GM12872 (cell line): ENCODE results near the gene SCT.

ENCODE experiments used
- CTCF ChIP-seq: IDR thresholded peaks from 3 replicates; pipeline ENCODE4 v1.5.1; 2011; ENCODE audit warnings: low read depth, mild to moderate bottlenecking, low read length, moderate library complexity; ENCODE audit not compliant: insufficient read depth

Gene SCT

GRCh38 chr11:653837-654236, 26.9 kb upstream of the SCT start:
- no peak for TF ChIP-seq CTCF

- TF ChIP-seq CTCF = no peak
These were observed 23.5 kb upstream of the SCT start for GRCh38 chr11:650482-650881.

- no peak for TF ChIP-seq CTCF
These were observed 19.2 kb upstream of the SCT start for GRCh38 chr11:646214-646613.

GRCh38 chr11:645536-645935, 18.6 kb upstream of the SCT start:
- TF ChIP-seq CTCF = no peak

GRCh38 chr11:643849-644738, 17.1 kb upstream of the SCT start:
- no peak for TF ChIP-seq CTCF

GRCh38 chr11:643366-643765, 16.4 kb upstream of the SCT start:
- TF ChIP-seq CTCF = no peak

GRCh38 chr11:641806-642370, 14.9 kb upstream of the SCT start:
- no peak for TF ChIP-seq CTCF
